H9 (cell line): ENCODE data around the gene CABLES1. TPM values are rescaled to one million over a fixed set of nuclear protein-coding genes. Genes with fewer than 3 reads are reported as not detected.

Experiments
- DNase-seq: peaks from one replicate; pipeline ENCODE4 v3.0.0-alpha.2; 2017
- H2AFZ ChIP-seq: one replicate; pipeline ENCODE4 v1.6.1; 2013; ENCODE audit warnings: mild to moderate bottlenecking, low read length, control low read depth, moderate library complexity
- H2AK5ac ChIP-seq: 2 replicates; pipeline ENCODE4 v1.6.1; 2013; ENCODE audit warnings: low read length, control low read depth, mixed read lengths; ENCODE audit not compliant: insufficient read length
- H2BK120ac ChIP-seq: one replicate; pipeline ENCODE4 v1.6.1; 2013; ENCODE audit warnings: low read depth, mild to moderate bottlenecking, low read length, control low read depth, inconsistent platforms; ENCODE audit not compliant: poor library complexity, severe bottlenecking
- H2BK12ac ChIP-seq: 2 replicates; pipeline ENCODE4 v1.6.1; 2013; ENCODE audit warnings: low read length, control low read depth, mixed read lengths, low read depth; ENCODE audit not compliant: insufficient read length
- H2BK15ac ChIP-seq: 2 replicates; pipeline ENCODE4 v1.6.1; 2013; ENCODE audit warnings: low read depth, low read length, control low read depth
- H2BK20ac ChIP-seq: one replicate; pipeline ENCODE4 v1.6.1; 2013; ENCODE audit warnings: low read depth, mild to moderate bottlenecking, low read length, control low read depth, inconsistent platforms; ENCODE audit not compliant: poor library complexity, severe bottlenecking
- H2BK5ac ChIP-seq: 2 replicates; pipeline ENCODE4 v1.6.1; 2013; ENCODE audit warnings: low read length, control low read depth, mixed read lengths; ENCODE audit not compliant: insufficient read length
- H3K14ac ChIP-seq: 2 replicates; pipeline ENCODE4 v1.6.1; 2013; ENCODE audit warnings: low read length, control low read depth; ENCODE audit not compliant: insufficient read depth
- H3K18ac ChIP-seq: 2 replicates; pipeline ENCODE4 v1.6.1; 2013; ENCODE audit warnings: low read depth, mild to moderate bottlenecking, mixed read lengths, low read length, control low read depth; ENCODE audit not compliant: insufficient read length
- H3K23ac ChIP-seq: 2 replicates; pipeline ENCODE4 v1.6.1; 2013; ENCODE audit warnings: low read length, control low read depth, mixed read lengths, low read depth; ENCODE audit not compliant: insufficient read length
- H3K23me2 ChIP-seq: 2 replicates; pipeline ENCODE4 v1.6.1; 2013; ENCODE audit warnings: low read depth, mild to moderate bottlenecking, mixed read lengths, low read length, control low read depth; ENCODE audit not compliant: insufficient read length, poor library complexity, severe bottlenecking
- H3K27ac ChIP-seq: 2 replicates; pipeline ENCODE4 v1.5.1; 2013; ENCODE audit warnings: low read length, control low read depth, mixed read lengths, low read depth; ENCODE audit not compliant: insufficient read length
- H3K27me3 ChIP-seq: 2 replicates; pipeline ENCODE4 v1.6.1; 2013; ENCODE audit warnings: low read length, control low read depth, inconsistent platforms; ENCODE audit not compliant: insufficient read depth
- H3K4ac ChIP-seq: 2 replicates; pipeline ENCODE4 v1.6.1; 2013; ENCODE audit warnings: low read depth, mild to moderate bottlenecking, control low read depth, inconsistent platforms, low read length, moderate library complexity
- H3K4me1 ChIP-seq: 2 replicates; pipeline ENCODE4 v1.6.1; 2013; ENCODE audit warnings: low read length, control low read depth, inconsistent platforms; ENCODE audit not compliant: insufficient read depth
- H3K4me2 ChIP-seq: 2 replicates; pipeline ENCODE4 v1.6.1; 2013; ENCODE audit warnings: low read length, control low read depth, mixed read lengths; ENCODE audit not compliant: insufficient read length, insufficient read depth
- H3K56ac ChIP-seq: 2 replicates; pipeline ENCODE4 v1.6.1; 2013; ENCODE audit warnings: low read depth, mild to moderate bottlenecking, mixed read lengths, low read length, control low read depth; ENCODE audit not compliant: insufficient read length
- H3K79me1 ChIP-seq: 2 replicates; pipeline ENCODE4 v1.6.1; 2013; ENCODE audit warnings: low read depth, mild to moderate bottlenecking, moderate library complexity, low read length, control low read depth, inconsistent platforms; ENCODE audit not compliant: insufficient read depth, poor library complexity, severe bottlenecking
- H3K79me2 ChIP-seq: 2 replicates; pipeline ENCODE4 v1.6.1; 2013; ENCODE audit warnings: low read length, control low read depth, inconsistent platforms; ENCODE audit not compliant: insufficient read depth
- H3K9ac ChIP-seq: 2 replicates; pipeline ENCODE4 v1.6.1; 2013; ENCODE audit warnings: low read length, control low read depth, mixed read lengths; ENCODE audit not compliant: insufficient read length; ENCODE audit errors: extremely low read depth
- H3K9me3 ChIP-seq: one replicate; pipeline ENCODE4 v1.6.1; 2013; ENCODE audit warnings: low read depth, low read length, inconsistent platforms; ENCODE audit not compliant: control insufficient read depth
- H3T11ph ChIP-seq: one replicate; pipeline ENCODE4 v1.6.1; 2013; ENCODE audit warnings: mild to moderate bottlenecking, low read length, control low read depth, inconsistent platforms
- H4K20me1 ChIP-seq: one replicate; pipeline ENCODE4 v1.6.1; 2013; ENCODE audit not compliant: control insufficient read depth, insufficient read length, insufficient read depth
- H4K5ac ChIP-seq: 2 replicates; pipeline ENCODE4 v1.6.1; 2013; ENCODE audit warnings: low read depth, mild to moderate bottlenecking, mixed read lengths, low read length, control low read depth; ENCODE audit not compliant: insufficient read length
- H4K8ac ChIP-seq: replicated peaks from 2 replicates; pipeline ENCODE4 v1.6.1; 2013; ENCODE audit warnings: low read length, control low read depth, mixed read lengths, low read depth; ENCODE audit not compliant: insufficient read length
- H4K91ac ChIP-seq: 2 replicates; pipeline ENCODE4 v1.6.1; 2013; ENCODE audit warnings: low read depth, mild to moderate bottlenecking, moderate library complexity, mixed read lengths, low read length, control low read depth; ENCODE audit not compliant: insufficient read length
- H3K27ac Mint-ChIP-seq, 3 experiments: 2 replicates in 2 of 3; 3 replicates in 1 of 3; pipeline ENCODE4 v1.8.0; 2020 to 2021; ENCODE audit warnings: mixed read lengths in 3 of 3, mild to moderate bottlenecking in 1 of 3, moderate library complexity in 1 of 3
- H3K27me3 Mint-ChIP-seq: 2 replicates; pipeline ENCODE4 v1.8.0; 2021; ENCODE audit warnings: low read depth, mild to moderate bottlenecking, moderate library complexity, mixed read lengths
- H3K36me3 Mint-ChIP-seq, 3 experiments: 2 replicates in 2 of 3; 3 replicates in 1 of 3; pipeline ENCODE4 v1.8.0; 2020 to 2021; ENCODE audit warnings: low read depth in 3 of 3, mixed read lengths in 3 of 3; ENCODE audit not compliant: insufficient read depth in 1 of 3
- H3K4me1 Mint-ChIP-seq, 2 experiments: 2 replicates each; pipeline ENCODE4 v1.8.0; 2020; ENCODE audit warnings: mixed read lengths in 2 of 2
- H3K4me3 Mint-ChIP-seq, 2 experiments: 2 replicates in 1 of 2; 3 replicates in 1 of 2; pipeline ENCODE4 v1.8.0; 2020 to 2021; ENCODE audit warnings: mild to moderate bottlenecking in 2 of 2, mixed read lengths in 2 of 2, moderate library complexity in 1 of 2
- H3K9me3 Mint-ChIP-seq, 2 experiments: 2 replicates in 1 of 2; 3 replicates in 1 of 2; pipeline ENCODE4 v1.8.0; 2020; ENCODE audit warnings: mild to moderate bottlenecking in 2 of 2, mixed read lengths in 2 of 2, moderate library complexity in 1 of 2
- CTCF ChIP-seq: fragments of 200-600 bp; sonication (generic); conservative IDR thresholded peaks from 3 replicates; pipeline ENCODE4 v1.8.0; 2021; ENCODE audit warnings: antibody characterized with exemption, mild to moderate bottlenecking
- WGBS: extraction: QIAGEN DNeasy Blood & Tissue Kit; methylation state at CpG from one replicate; pipeline ENCODE4 v1.1.7; 2013; ENCODE audit warnings: missing lambda C conversion rate, low lambda C conversion rate, mixed read lengths; ENCODE audit not compliant: insufficient read length; ENCODE audit errors: extremely low coverage; 5-methylcytosine and 5-hydroxymethylcytosine counted together
- total RNA-seq: library from RNA; stranded (reverse); gene quantifications from 2 replicates; pipeline ENCODE4 v1.2.1, GENCODE V29; 2021

The CABLES1 gene
- total RNA-seq, 1 experiment from 2014 or later = 27.1 TPM

GRCh38 chr18:23263551-23264235, 128.4 kb downstream of the CABLES1 start:
- no CpG with 5 or more reads among the region's 9 CpGs for WGBS
- no peaks in the 10 kb centered on the region for H3K27me3 ChIP-seq
- H2BK20ac ChIP-seq = no peak overlapping the region
- no peak overlapping the region for H2AFZ ChIP-seq
- H3K4me1 ChIP-seq = peaks cover 12% of the 10 kb centered on the region; the same call in 1 of the 2 replicates
- H3K27ac ChIP-seq = no peak overlapping the region
- Mint-ChIP-seq H3K36me3 (peaks cover 8 to 10% (median 9%) of the 10 kb centered on the region in 3 experiments; a peak in 4 of 7 replicates), H3K4me1 (peaks cover 45 to 60% of the 10 kb centered on the region in 2 experiments), H3K27ac (no peak overlapping the region; a peak in 2 of 7 replicates), H3K27me3 (peaks cover 3% of the 10 kb centered on the region; the same call in 1 of the 2 replicates), H3K4me3 (no peak overlapping the region), H3K9me3 (peaks cover 3 to 9% of the 10 kb centered on the region in 2 experiments; a peak in 4 of 5 replicates)
- no peak overlapping the region for H3K18ac ChIP-seq
- no peak overlapping the region for H3K4me2 ChIP-seq
- H3K23me2 ChIP-seq = no peaks in the 10 kb centered on the region
- no peak overlapping the region for H3K56ac ChIP-seq
- H4K20me1 ChIP-seq = no peaks in the 10 kb centered on the region
- no peak for DNase-seq
- H2BK120ac ChIP-seq = no peak overlapping the region
- H2BK15ac ChIP-seq = no peak overlapping the region
- no peak overlapping the region for H4K5ac ChIP-seq
- no peak overlapping the region for H4K91ac ChIP-seq
- no peak overlapping the region for H3T11ph ChIP-seq
- TF ChIP-seq CTCF = no peak
- H3K14ac ChIP-seq = no peak overlapping the region
- no peaks in the 10 kb centered on the region for H3K79me1 ChIP-seq
- no peak overlapping the region for H3K4ac ChIP-seq
- no peaks in the 10 kb centered on the region for H3K9me3 ChIP-seq
- no peak overlapping the region for H2AK5ac ChIP-seq
- no peak overlapping the region for H4K8ac ChIP-seq
- no peak overlapping the region for H2BK12ac ChIP-seq
- H2BK5ac ChIP-seq = no peak overlapping the region
- H3K79me2 ChIP-seq = no peaks in the 10 kb centered on the region
- no peak overlapping the region for H3K9ac ChIP-seq
- H3K23ac ChIP-seq = no peak overlapping the region
